A673 (cell line): ENCODE results near the gene ZCCHC24.

Experiments used
- EZH2 ChIP-seq: fragments of 200-600 bp; sonication (generic); IDR thresholded peaks from 2 replicates; pipeline ENCODE4 v1.6.1; 2017; ENCODE audit warnings: borderline replicate concordance, low read depth, mild to moderate bottlenecking, mixed read lengths, antibody characterized with exemption, low read length; ENCODE audit not compliant: poor library complexity, severe bottlenecking
- TF ChIP-seq, protein P1 (sequence below): fragments of 300-800, 200-600 bp; sonication (generic); conservative IDR thresholded peaks from 2 replicates; pipeline ENCODE4 v1.5.1; 2017; ENCODE audit warnings: low read depth, mild to moderate bottlenecking, antibody characterized with exemption, low read length, moderate library complexity, mixed read lengths

DNA sequence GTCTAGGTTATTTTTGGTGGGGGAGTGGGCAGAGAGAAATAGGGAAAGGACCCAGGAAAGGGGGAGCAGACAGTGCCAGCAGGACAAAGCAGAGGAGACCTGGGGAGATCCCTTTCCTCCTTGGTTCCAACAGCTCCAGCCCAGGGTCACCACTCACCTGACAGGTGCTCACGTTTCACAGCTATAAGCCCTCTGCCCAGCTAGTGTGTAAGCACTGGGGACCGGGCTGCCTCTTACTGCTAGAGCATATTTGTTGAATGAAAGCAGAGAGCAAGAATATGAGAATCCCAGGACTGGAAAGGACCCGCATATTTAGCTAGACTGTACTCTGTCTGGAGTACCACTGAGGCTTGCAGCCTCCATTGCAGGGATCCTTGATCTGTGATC lies 6.7 kb downstream of the ZCCHC24 start:
- TF ChIP-seq, protein P1, sequence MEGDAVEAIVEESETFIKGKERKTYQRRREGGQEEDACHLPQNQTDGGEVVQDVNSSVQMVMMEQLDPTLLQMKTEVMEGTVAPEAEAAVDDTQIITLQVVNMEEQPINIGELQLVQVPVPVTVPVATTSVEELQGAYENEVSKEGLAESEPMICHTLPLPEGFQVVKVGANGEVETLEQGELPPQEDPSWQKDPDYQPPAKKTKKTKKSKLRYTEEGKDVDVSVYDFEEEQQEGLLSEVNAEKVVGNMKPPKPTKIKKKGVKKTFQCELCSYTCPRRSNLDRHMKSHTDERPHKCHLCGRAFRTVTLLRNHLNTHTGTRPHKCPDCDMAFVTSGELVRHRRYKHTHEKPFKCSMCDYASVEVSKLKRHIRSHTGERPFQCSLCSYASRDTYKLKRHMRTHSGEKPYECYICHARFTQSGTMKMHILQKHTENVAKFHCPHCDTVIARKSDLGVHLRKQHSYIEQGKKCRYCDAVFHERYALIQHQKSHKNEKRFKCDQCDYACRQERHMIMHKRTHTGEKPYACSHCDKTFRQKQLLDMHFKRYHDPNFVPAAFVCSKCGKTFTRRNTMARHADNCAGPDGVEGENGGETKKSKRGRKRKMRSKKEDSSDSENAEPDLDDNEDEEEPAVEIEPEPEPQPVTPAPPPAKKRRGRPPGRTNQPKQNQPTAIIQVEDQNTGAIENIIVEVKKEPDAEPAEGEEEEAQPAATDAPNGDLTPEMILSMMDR: no peak
- TF ChIP-seq EZH2: no peak
